T-helper 2 cell (primary cell): ENCODE measurements around the gene STAT6.
"Not testable (repeated sequence)": the region's sequence is repeated elsewhere in the genome, so short reads cannot be mapped to it uniquely, and the experiment has no call there.

Experiments
- DNase-seq, 5 experiments: peaks; one replicate each; pipeline versions ENCODE4 v3.0.0 to v3.0.0-alpha.2; 2012 to 2022

The STAT6 gene

DNA sequence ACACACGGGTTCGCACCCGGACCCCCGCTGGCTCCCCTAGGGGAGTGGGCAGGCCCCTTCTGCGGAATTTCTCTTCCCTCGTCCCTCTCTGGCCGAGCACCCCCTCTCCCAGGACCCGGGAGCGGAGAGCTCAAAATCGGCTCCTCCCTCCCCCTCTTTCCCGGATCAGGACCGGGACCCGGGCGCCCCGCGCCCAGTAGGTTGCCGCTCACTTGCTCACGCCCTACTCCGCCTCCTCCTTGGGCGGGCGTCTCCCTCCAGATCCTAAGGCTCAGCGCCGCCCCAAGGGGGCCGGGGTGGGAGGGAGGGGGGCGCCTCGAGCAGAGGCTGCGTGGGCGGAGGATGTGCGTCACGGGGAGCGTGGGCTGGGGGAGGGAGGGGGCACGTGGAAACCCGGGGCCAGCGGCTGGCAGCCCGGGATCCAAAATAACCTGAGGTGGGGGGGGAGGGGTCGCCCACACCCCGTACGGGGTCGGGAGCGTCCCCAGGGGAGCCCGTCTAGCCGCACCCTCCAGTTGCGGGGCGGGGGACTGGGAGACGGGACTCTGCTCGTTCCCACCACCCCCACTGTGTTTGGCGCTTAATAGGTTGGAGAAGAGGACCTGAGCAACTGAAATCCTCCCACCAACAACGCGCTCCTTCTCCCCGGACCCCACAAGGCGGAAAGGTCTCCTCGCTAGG is 24.0 kb downstream of the STAT6 start:
- peak; percentile 80 to 92 (median 87) for DNase-seq

- peak in 4 of 5 experiments; percentile 31 to 58 (median 38) for DNase-seq
Measured at GRCh38 chr12:57086493-57087009, 24.6 kb downstream of the STAT6 start.

DNA sequence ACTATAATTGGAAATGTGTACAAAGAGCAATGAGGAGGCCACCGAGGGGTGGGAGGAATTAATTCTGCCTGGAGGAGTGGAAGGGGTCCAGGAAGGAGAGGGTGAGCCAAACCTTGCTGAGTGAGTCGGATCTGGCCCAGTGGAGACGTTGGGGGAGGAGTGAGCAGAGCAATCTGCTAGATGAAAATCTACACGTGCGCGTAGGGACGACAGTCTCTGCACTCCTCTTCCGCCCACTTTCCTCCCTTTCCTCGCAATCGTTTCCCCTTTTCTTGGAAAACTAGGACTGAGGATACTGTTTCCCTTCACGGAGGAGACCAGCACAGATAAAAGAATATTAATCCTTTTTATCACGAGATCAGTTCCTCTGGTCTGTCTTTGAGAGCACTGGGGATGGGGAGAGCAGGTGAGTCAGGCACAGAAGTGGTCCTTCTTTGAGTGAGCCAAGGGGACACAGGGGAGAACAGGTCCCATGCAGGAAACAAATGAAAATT is 25.1 kb downstream of the STAT6 start:
- DNase-seq, result peak in 1 of 5 experiments; percentile 60

- DNase-seq, result no peak
Measured at GRCh38 chr12:57080855-57081254, 30.3 kb downstream of the STAT6 start.

- DNase-seq, result no peak
Measured at GRCh38 chr12:57079821-57080220, 31.3 kb downstream of the STAT6 start.

DNA sequence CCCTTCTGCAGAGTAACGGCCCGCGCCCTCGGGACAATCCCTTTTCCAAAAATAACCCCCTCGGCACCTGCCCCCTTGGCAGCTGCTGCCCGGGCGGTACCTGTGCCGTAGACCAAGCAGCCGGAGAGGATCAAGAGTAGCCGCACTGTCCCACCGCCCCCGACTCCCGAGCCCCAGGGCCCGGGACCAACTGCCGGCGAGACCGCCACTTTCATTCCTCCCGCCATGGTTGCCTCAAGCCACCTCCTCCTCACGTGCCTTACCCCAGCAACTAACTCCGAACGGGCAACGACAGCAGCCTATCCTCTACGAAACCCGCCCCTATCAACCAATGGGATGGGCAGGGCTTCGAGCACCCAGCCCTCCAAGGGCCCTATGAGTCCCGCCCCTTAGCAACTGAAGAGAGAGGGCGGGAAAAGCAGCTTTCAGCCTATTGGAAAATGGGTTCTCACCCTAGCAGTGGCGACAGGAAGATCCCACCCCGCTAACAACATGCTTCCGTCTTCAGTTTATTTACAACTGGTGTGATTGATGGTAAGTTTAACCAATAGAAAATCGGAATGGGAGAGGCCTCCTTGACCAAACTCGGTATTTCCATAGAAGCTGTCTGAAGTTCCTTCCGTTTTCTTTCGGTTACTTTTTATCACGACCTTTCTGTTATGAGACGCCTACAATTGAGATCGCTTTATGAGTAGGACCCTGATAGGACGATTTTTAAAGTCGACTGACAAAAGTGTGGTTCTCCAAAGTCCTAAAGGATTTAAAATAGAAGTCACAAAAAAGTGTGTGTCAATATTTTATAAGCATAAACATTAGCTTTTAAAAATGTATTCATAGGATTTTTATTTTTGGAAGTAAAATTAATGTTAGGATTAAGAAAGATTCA is 32.4 kb downstream of the STAT6 start, which contains the start of gene NEMP1:
NEMP1 (minus strand) TSS at position 273 of the 886 bp plus-strand sequence; CDS start at position 227, 46 bp downstream.
- DNase-seq, result peak; percentile 81 to 100 (median 94)

GRCh38 chr12:57073566-57074450 is 37.4 kb downstream of the STAT6 start:
- DNase-seq, result not testable (repeated sequence)

- DNase-seq, result no peak
Measured at GRCh38 chr12:57072661-57073060, 38.5 kb downstream of the STAT6 start.

DNA sequence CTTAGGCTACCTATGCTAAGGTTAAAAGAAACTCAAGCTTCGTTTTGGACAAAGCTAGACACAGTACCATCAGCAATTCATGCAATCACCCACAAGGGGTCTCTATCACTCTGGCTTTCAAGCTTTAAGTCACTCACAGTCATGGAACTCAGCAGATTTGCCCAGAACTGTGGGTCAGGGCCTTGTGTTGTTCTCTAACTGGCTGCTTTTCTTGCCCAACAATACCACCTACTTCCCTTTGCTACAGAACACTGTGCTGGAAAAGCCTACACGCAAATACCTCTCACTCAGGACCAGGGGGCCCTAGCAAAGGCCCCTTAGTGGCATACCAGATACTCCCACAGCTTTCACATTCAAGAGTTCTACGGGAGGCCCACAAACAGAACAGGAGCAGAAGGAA is 41.6 kb downstream of the STAT6 start:
- DNase-seq, result peak in 3 of 5 experiments; percentile 33 to 87 (median 56)

DNA sequence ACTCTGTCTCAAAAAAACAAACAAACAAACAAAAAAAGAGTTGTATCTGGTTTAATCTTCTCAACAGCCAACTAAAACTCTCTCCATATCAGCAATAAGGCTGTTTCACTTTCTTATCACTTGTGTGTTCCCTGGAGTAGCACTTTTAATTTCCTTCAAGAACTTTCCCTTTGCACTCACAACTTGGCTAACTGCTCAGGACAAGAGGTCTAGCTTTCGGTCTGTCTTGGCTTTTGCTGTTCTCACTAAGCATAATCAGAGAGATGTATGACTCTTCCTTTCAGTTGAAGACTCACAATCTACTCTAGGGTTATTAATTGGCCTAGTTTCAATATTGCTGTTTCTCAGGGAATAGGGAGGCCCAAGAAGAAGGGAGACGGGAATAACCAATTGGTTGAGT is 44.9 kb downstream of the STAT6 start:
- no peak for DNase-seq

- peak in 4 of 5 experiments; percentile 10 to 90 (median 48) for DNase-seq
Measured at GRCh38 chr12:57063991-57064685, 47.0 kb downstream of the STAT6 start.

DNA sequence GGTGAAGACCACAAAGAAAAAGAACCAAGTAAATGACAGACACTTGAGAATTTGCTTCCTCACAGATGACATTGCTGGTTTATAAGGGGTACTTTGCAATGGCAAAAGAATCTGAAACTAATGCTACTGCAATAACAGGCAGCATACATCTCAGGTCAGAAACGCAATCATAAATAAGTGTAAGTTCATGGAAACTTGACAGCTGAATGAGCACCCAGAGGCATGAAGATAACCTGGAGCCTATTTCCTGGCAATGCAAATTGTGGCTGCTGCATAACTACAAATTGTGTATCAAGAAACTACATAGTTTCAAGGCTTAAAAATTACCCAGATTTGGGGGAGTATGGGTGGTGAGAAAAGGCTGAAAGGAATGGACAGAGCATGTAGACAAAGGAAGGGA is 52.7 kb downstream of the STAT6 start:
- no peak for DNase-seq

- DNase-seq, result no peak
Measured at GRCh38 chr12:57057067-57057751, 54.0 kb downstream of the STAT6 start.

DNA sequence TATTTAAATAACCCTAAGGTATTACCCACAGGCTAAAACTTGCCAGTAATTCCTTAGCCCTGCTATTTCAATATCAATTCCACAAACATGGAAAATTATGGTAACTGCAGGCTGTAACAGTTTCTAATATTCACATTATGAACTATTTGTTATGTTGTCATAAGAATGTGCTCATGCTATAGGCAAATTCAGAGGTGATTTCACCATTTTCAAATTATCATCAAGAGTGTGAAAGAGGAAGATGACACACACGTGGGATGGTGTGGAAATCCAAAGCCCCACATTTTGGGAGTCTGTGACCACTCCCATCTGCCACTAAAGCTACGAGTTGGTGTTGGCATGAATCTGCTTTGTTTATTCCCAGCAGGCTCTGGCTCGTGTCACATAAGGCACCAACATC is 55.3 kb downstream of the STAT6 start:
- DNase-seq, result no peak

DNA sequence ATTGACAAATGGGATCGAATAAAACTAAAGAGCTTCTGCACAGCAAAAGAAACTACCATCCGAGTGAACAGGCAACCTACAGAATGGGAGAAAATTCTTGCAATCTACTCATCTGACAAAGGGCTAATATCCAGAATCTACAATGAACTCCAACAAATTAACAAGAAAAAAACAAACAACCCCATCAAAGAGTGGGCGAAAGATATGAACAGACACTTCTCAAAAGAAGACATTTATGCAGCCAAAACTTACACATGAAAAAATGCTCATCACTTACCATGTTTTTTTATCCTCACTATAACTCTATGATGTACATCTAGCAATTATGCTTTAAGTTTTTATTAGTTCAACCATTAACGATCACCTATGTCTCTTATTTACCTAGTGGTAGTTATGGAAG is 57.3 kb downstream of the STAT6 start:
- DNase-seq, result not testable (repeated sequence)

GRCh38 chr12:57053146-57053545 is 58.0 kb downstream of the STAT6 start:
- not testable (repeated sequence) for DNase-seq

DNA sequence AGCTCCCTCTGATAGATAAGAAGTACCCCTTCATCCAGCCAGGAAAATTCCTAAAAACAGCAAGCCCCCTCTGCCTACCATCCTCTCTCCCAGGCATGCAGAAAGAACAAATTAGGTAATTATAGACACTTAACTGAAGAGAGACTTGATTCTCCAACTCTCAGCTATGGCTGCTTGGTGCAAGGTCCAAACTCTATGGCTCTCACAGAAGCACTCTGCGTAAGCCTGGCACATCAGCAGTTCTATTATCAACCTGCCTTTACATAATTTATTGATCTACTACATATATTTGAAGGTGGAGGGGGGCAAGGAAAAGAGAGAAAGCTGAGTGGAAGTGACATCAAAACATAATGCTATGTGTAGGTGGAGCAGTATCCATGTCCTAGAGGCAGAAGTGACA is 60.2 kb downstream of the STAT6 start:
- DNase-seq, result no peak

DNA sequence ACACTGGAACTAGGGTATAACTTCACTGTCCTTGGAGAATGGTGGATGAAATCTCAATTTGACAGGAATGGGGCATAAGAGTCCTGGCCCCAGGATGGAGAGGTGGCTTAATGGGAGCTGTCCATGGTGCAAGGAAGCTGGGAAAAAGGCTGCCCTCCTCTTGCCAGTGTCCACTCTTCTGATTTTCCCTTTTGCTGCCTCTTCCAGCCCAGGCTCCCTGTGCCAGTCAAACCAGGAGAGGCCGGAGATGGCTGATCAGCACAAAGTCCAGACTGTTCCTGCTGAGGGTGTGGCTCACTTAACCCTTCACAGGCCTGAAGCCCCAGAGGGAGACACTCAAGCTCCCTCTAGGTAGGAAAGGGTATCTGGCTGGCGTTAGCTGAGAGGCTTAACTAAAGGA is 61.3 kb downstream of the STAT6 start, which contains the start of gene MYO1A:
MYO1A (minus strand) TSS at position 240 of the 400 bp plus-strand sequence. CDS start 1,806 bp downstream, outside the sequence.
- no peak for DNase-seq

DNA sequence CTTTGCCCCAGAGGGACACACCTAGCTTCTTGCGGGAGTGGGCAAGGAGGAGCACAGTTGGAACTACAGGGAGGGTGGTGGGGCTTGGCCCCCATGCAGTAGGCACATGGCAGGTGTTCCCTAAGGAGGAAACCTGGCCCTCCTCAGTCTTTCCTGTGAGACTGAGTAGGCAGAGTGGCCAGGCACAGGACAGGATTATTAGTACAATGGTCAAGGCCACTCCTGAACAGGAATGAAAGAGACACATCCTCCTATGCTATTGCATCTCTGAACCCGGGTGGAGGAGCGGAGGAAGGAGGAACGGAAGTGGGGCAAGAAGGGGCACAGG is 62.1 kb downstream of the STAT6 start:
- no peak for DNase-seq

- DNase-seq, result peak in 1 of 5 experiments; percentile 19
Measured at GRCh38 chr12:57048423-57049118, 62.6 kb downstream of the STAT6 start.
